GM10248 (cell line): ENCODE results near the gene ZNF185.
"Not testable (repeated sequence)": the region's sequence is repeated elsewhere in the genome, so short reads cannot be mapped to it uniquely, and the experiment has no call there.

ENCODE experiments used
- CTCF ChIA-PET: fragments of 300-600 bp; sonication (Branson Sonifier 250); formaldehyde crosslinking; extraction: SDS; loops from one replicate; lab custom pipeline; 2021; ENCODE audit warnings: antibody characterized with exemption; lab: Yijun Ruan, JAX
- POLR2A ChIA-PET: fragments of 350-650 bp; sonication (Branson Sonifier 250); formaldehyde crosslinking; extraction: SDS; loops from one replicate; lab custom pipeline; 2020; ENCODE audit warnings: antibody characterized with exemption; lab: Yijun Ruan, JAX
- DNase-seq: peaks from one replicate; pipeline ENCODE4 v3.0.0; 2012; ENCODE audit errors: extremely low spot score
- CTCF ChIP-seq: IDR thresholded peaks from 2 replicates; pipeline ENCODE4 v1.5.1; 2012; ENCODE audit warnings: mild to moderate bottlenecking, low read depth; ENCODE audit errors: extremely low read depth, missing control alignments, control extremely low read depth

Gene ZNF185

GRCh38 chrX:152904151-152905080 lies 6.5 kb downstream of the ZNF185 start:
- peak; percentile 72 for DNase-seq
- TF ChIP-seq CTCF: peak; percentile 55
- ChIA-PET CTCF (interaction anchor here (0.6 to 2.0 kb wide), 8 partner anchors 10 to 634 kb away, joined by 3 to 14 read pairs (median 4); no protein-coding TSS in a partner anchor), POLR2A (no interaction called here)

GRCh38 chrX:152905081-152905420 lies 7.2 kb downstream of the ZNF185 start:
- TF ChIP-seq CTCF: no peak
- no peak for DNase-seq
- ChIA-PET POLR2A (no interaction called here), CTCF (interaction anchor here (1.1 to 2.0 kb wide), 9 partner anchors 10 to 602 kb away, joined by 3 to 14 read pairs (median 5); no protein-coding TSS in a partner anchor)

GRCh38 chrX:152907084-152907651 lies 9.3 kb downstream of the ZNF185 start:
- TF ChIP-seq CTCF: no peak
- DNase-seq: no peak
- POLR2A ChIA-PET: no interaction called here
- CTCF ChIA-PET: interaction anchor here (1.3 kb wide), 1 partner anchor 8 kb away, joined by 3 read pairs; no protein-coding TSS in a partner anchor

GRCh38 chrX:152908486-152908885 lies 10.6 kb downstream of the ZNF185 start:
- ChIA-PET POLR2A (no interaction called here), CTCF (no interaction called here)
- no peak for TF ChIP-seq CTCF
- no peak for DNase-seq

GRCh38 chrX:152910018-152910417 lies 12.2 kb downstream of the ZNF185 start:
- DNase-seq, POLR2A ChIA-PET, CTCF ChIA-PET: not testable (repeated sequence)

- DNase-seq: no peak
- ChIA-PET POLR2A (no interaction called here), CTCF (interaction anchor here (1.2 to 1.5 kb wide), 3 partner anchors 8 to 29 kb away, joined by 3 to 4 read pairs (median 3); no protein-coding TSS in a partner anchor)
- no peak for TF ChIP-seq CTCF
These were observed 14.2 kb downstream of the ZNF185 start for GRCh38 chrX:152912106-152912505.
